ENCODE results near the gene LCN2.

- no peak for TF ChIP-seq TAF1 (IDR thresholded peaks at IDR 0.05; ENCODE audit: borderline replicate concordance, insufficient read depth, low read length)
- no peak for TF ChIP-seq SIN3A (IDR thresholded peaks at IDR 0.05; ENCODE audit: borderline replicate concordance, insufficient read depth, low read length)
Measured at GRCh38 chr9:128145951-128146351, 3.3 kb upstream of the LCN2 start.
